Psoas muscle (tissue), 8 donors: ENCODE results near the gene VWA7. TPM values are rescaled to one million over a fixed set of nuclear protein-coding genes. Genes with fewer than 3 reads are reported as not detected.

Experiments used
- ATAC-seq, 4 donors: fragments of 200-7000 bp; cut with Tn5 transposase; one replicate each; pipeline ENCODE4 v1.9.1; 2020; ENCODE audit warnings: moderate library complexity in 3 of 4, mild to moderate bottlenecking in 2 of 4
- DNase-seq, 2 donors: peaks; one replicate each; pipeline ENCODE4 v3.0.0-alpha.2; 2020
- H3K27ac ChIP-seq: fragments of 200-600 bp; one replicate; pipeline ENCODE4 v1.8.0; 2022
- H3K27me3 ChIP-seq, 3 donors: fragments of 200-600 bp in 1 of 3; one replicate each; pipeline versions ENCODE4 v1.6.1 to v1.8.0; 2013 to 2022; ENCODE audit warnings: low read length in 2 of 3, mild to moderate bottlenecking in 2 of 3, moderate library complexity in 1 of 3; ENCODE audit not compliant: insufficient read depth in 3 of 3
- H3K36me3 ChIP-seq, 2 donors: fragments of 200-600 bp in 1 of 2; one replicate each; pipeline versions ENCODE4 v1.6.1 to v1.8.0; 2013 to 2022; ENCODE audit warnings: low read depth in 1 of 2, mild to moderate bottlenecking in 1 of 2, moderate library complexity in 1 of 2; ENCODE audit not compliant: insufficient read depth in 1 of 2
- H3K4me1 ChIP-seq: fragments of 200-600 bp; one replicate; pipeline ENCODE4 v1.8.0; 2022
- H3K4me3 ChIP-seq: fragments of 200-600 bp; one replicate; pipeline ENCODE4 v1.8.0; 2022; ENCODE audit warnings: mild to moderate bottlenecking
- H3K9me3 ChIP-seq: fragments of 200-600 bp; one replicate; pipeline ENCODE4 v1.8.0; 2022
- WGBS, 3 donors: extraction: QIAGEN DNeasy Blood & Tissue Kit; methylation state at CpG; one replicate each; pipeline versions ENCODE4 v1.1.6 to v1.1.7; 2013; 5-methylcytosine and 5-hydroxymethylcytosine counted together
- intact Hi-C, 2 donors: fragments of 100-400 bp; cut with DNase I; formaldehyde crosslinking; loops; one replicate each; pipeline versions ENCODE4 v1.11.0 to v1.14.2; 2022
- polyA plus RNA-seq, 3 donors: library from polyadenylated mRNA; stranded (reverse); fragments of 200-250 nt; gene quantifications; one replicate each; pipeline ENCODE4 v1.2.3, GENCODE V29; 2013
- total RNA-seq, 4 donors: library from RNA; stranded (reverse); fragmentation: NEBNext Ultra II Directional in 2 of 4; extraction: Animal tissue kit (Norgen Biotek cat#: 25700) in 2 of 4; gene quantifications; one replicate each; pipeline versions ENCODE4 v1.2.1 to v1.2.4, GENCODE V29; 2021 to 2023
- TF ChIP-seq, protein P1 (sequence below): fragments of 200-600 bp; IDR thresholded peaks from one replicate; pipeline ENCODE4 v1.8.0; 2022; ENCODE audit warnings: antibody characterized with exemption
- donor health status: healthy with polysubstance abuse.
- donor health status: DM: no; HTN: no; CAD: no; lungs with moderate emphysema.
- donor health status: Bipolar disorder and iron deficiency.
- donor health status: healthy.
- donor health status: DM: yes; HTN: yes; CAD: no.
- donor health status: DM: no; HTN: no; CAD: no.
- donor health status: DM: no; HTN: no; CAD: no.
- donor health status: DM: yes; HTN: yes; CAD: no.

VWA7 gene
- total and polyA plus RNA-seq, 7 donors = 0.76 to 8.0 (median 5.2) TPM

DNA sequence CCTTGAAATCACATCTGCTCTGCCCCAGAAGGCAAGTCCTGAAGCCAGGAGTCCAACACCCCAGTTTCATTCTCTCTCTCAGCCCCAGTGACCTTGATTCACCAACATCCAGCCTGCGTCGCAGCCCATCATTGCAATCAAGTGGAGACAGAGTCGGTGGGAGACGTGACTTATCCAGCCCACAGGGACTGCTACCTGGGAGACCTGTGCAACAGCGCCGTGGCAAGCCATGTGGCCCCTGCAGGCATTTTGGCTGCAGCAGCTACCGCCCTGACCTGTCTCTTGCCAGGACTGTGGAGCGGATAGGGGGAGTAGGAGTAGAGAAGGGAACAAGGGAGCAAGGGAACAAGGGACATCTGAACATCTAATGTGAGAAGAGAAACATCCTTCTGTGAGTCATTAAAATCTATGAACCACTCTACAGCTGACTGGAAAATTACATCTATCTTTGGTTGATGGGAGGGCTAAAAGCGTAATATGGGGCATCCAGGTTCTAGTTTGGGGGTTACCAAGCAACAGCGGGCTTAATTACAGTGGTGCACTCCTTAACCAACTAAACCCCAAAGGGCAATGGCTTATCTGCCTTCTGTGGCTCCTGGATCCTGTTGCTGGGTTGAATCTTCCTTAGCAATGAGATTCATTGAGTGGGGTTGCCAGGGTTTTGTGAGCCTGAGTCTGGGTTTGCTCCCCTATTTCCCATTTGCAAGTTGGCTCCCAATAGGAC, 59.5 kb downstream of the VWA7 start:
- Histone ChIP-seq H3K27ac (no peak overlapping the region), H3K27me3 (no peaks in the 10 kb centered on the region), H3K36me3 (no peaks in the 10 kb centered on the region), H3K4me1 (no peaks in the 10 kb centered on the region), H3K4me3 (no peak overlapping the region), H3K9me3 (no peaks in the 10 kb centered on the region)
- DNase-seq (no peak), ATAC-seq (no peak)
- TF ChIP-seq, protein P1, sequence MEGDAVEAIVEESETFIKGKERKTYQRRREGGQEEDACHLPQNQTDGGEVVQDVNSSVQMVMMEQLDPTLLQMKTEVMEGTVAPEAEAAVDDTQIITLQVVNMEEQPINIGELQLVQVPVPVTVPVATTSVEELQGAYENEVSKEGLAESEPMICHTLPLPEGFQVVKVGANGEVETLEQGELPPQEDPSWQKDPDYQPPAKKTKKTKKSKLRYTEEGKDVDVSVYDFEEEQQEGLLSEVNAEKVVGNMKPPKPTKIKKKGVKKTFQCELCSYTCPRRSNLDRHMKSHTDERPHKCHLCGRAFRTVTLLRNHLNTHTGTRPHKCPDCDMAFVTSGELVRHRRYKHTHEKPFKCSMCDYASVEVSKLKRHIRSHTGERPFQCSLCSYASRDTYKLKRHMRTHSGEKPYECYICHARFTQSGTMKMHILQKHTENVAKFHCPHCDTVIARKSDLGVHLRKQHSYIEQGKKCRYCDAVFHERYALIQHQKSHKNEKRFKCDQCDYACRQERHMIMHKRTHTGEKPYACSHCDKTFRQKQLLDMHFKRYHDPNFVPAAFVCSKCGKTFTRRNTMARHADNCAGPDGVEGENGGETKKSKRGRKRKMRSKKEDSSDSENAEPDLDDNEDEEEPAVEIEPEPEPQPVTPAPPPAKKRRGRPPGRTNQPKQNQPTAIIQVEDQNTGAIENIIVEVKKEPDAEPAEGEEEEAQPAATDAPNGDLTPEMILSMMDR = no peak
- 73 to 83% (median 74%) methylated on average over 10 of the region's 10 CpGs for WGBS, 3 donors
- intact Hi-C loops = no loop called here

Other genes starting within 250 kb of the VWA7 start
Only the 30 nearest of the 43 such genes appear.
- gene AIF1, start 162.1 kb downstream of the VWA7 start, total RNA-seq = 1 to 10 TPM; 2.6 to 9.5 (median 4.6) TPM
- gene AIF1, start 162.1 kb downstream of the VWA7 start, polyA plus RNA-seq = 10 to 100 TPM in 1 of 3 donors, 1 to 10 TPM in 2; 4.9 to 11.3 (median 5.7) TPM
- 100 to 1,000 TPM in 1 of 4 donors, 10 to 100 TPM in 3; 80.1 to 116 (median 81.7) TPM for gene PRRC2A, start 156.6 kb downstream of the VWA7 start, total RNA-seq
- gene PRRC2A, start 156.6 kb downstream of the VWA7 start, polyA plus RNA-seq = 100 to 1,000 TPM in 1 of 3 donors, 10 to 100 TPM in 2; 60.2 to 119 (median 65.3) TPM
- gene BAG6, start 124.7 kb downstream of the VWA7 start, total RNA-seq = 100 to 1,000 TPM; 317 to 370 (median 341) TPM
- gene BAG6, start 124.7 kb downstream of the VWA7 start, polyA plus RNA-seq = 100 to 1,000 TPM; 294 to 419 (median 302) TPM
- gene APOM, start 121.4 kb downstream of the VWA7 start, total RNA-seq = 1 to 10 TPM; 1.9 to 3.0 (median 2.3) TPM
- gene APOM, start 121.4 kb downstream of the VWA7 start, polyA plus RNA-seq = 1 to 10 TPM; 1.8 to 3.5 (median 2.0) TPM
- 10 to 100 TPM; 13.5 to 21.2 (median 16.1) TPM for gene C6orf47, start 116.5 kb downstream of the VWA7 start, total RNA-seq
- 10 to 100 TPM; 19.4 to 36.0 (median 22.9) TPM for gene C6orf47, start 116.5 kb downstream of the VWA7 start, polyA plus RNA-seq
- gene GPANK1, start 112.3 kb downstream of the VWA7 start, total RNA-seq = 10 to 100 TPM; 13.6 to 22.6 (median 15.3) TPM
- gene GPANK1, start 112.3 kb downstream of the VWA7 start, polyA plus RNA-seq = 10 to 100 TPM; 23.5 to 49.7 (median 24.2) TPM
- 100 to 1,000 TPM; 102 to 129 (median 103) TPM for gene CSNK2B, start 111.2 kb downstream of the VWA7 start, total RNA-seq
- gene CSNK2B, start 111.2 kb downstream of the VWA7 start, polyA plus RNA-seq = 100 to 1,000 TPM; 151 to 208 (median 160) TPM
- gene LY6G5B, start 107.4 kb downstream of the VWA7 start, total RNA-seq = 1 to 10 TPM; 1.7 to 8.4 (median 3.0) TPM
- 1 to 10 TPM; 2.5 to 2.9 (median 2.9) TPM for gene LY6G5B, start 107.4 kb downstream of the VWA7 start, polyA plus RNA-seq
- gene LY6G5C, start 96.3 kb downstream of the VWA7 start, total RNA-seq = 1 to 10 TPM in 3 of 4 donors, under 1 TPM in 1; 0.75 to 3.2 (median 2.3) TPM
- 1 to 10 TPM; 1.4 to 2.3 (median 1.9) TPM for gene LY6G5C, start 96.3 kb downstream of the VWA7 start, polyA plus RNA-seq
- 10 to 100 TPM; 26.6 to 36.5 (median 30.5) TPM for gene ABHD16A, start 74.0 kb downstream of the VWA7 start, total RNA-seq
- 10 to 100 TPM; 34.4 to 56.6 (median 50.0) TPM for gene ABHD16A, start 74.0 kb downstream of the VWA7 start, polyA plus RNA-seq
- not detected for gene LY6G6F, start 70.5 kb downstream of the VWA7 start, total RNA-seq
- under 1 TPM in 1 of 3 donors, not detected in 2; 0.05 TPM for gene LY6G6F, start 70.5 kb downstream of the VWA7 start, polyA plus RNA-seq
- not detected for gene LY6G6D, start 62.0 kb downstream of the VWA7 start, total RNA-seq
- gene LY6G6D, start 62.0 kb downstream of the VWA7 start, polyA plus RNA-seq = not detected
- gene LY6G6C, start 55.6 kb downstream of the VWA7 start, total RNA-seq = not detected
- not detected for gene LY6G6C, start 55.6 kb downstream of the VWA7 start, polyA plus RNA-seq
- under 1 TPM; 0.10 to 0.37 (median 0.22) TPM for gene MPIG6B, start 54.0 kb downstream of the VWA7 start, total RNA-seq
- under 1 TPM in 1 of 3 donors, not detected in 2; 0.04 TPM for gene MPIG6B, start 54.0 kb downstream of the VWA7 start, polyA plus RNA-seq
- 10 to 100 TPM in 2 of 4 donors, 1 to 10 TPM in 2; 8.4 to 16.2 (median 10.2) TPM for gene DDAH2, start 48.0 kb downstream of the VWA7 start, total RNA-seq
- gene DDAH2, start 48.0 kb downstream of the VWA7 start, polyA plus RNA-seq = 10 to 100 TPM in 2 of 3 donors, 1 to 10 TPM in 1; 6.3 to 13.8 (median 11.3) TPM
- gene CLIC1, start 40.8 kb downstream of the VWA7 start, total RNA-seq = 10 to 100 TPM; 29.1 to 51.2 (median 41.9) TPM
- gene CLIC1, start 40.8 kb downstream of the VWA7 start, polyA plus RNA-seq = 10 to 100 TPM; 20.6 to 85.9 (median 35.1) TPM
- gene MSH5, start 37.3 kb downstream of the VWA7 start, total RNA-seq = 1 to 10 TPM; 1.7 to 3.0 (median 1.8) TPM
- gene MSH5, start 37.3 kb downstream of the VWA7 start, polyA plus RNA-seq = 1 to 10 TPM; 1.4 to 2.7 (median 1.7) TPM
- gene SAPCD1, start 14.7 kb downstream of the VWA7 start, total RNA-seq = under 1 TPM in 1 of 4 donors, not detected in 3; 0.59 TPM
- gene SAPCD1, start 14.7 kb downstream of the VWA7 start, polyA plus RNA-seq = under 1 TPM; 0.13 to 0.78 (median 0.23) TPM
- 100 to 1,000 TPM in 1 of 4 donors, 10 to 100 TPM in 3; 53.2 to 108 (median 76.1) TPM for gene VARS1, start 18.4 kb upstream of the VWA7 start, total RNA-seq
- 10 to 100 TPM; 43.9 to 70.4 (median 57.4) TPM for gene VARS1, start 18.4 kb upstream of the VWA7 start, polyA plus RNA-seq
- 10 to 100 TPM; 19.5 to 42.9 (median 28.7) TPM for gene LSM2, start 29.6 kb upstream of the VWA7 start, total RNA-seq
- gene LSM2, start 29.6 kb upstream of the VWA7 start, polyA plus RNA-seq = 10 to 100 TPM; 35.3 to 92.1 (median 44.2) TPM
- gene HSPA1L, start 38.0 kb upstream of the VWA7 start, total RNA-seq = 1 to 10 TPM; 2.5 to 6.2 (median 4.4) TPM
- 10 to 100 TPM in 1 of 3 donors, 1 to 10 TPM in 1, under 1 TPM in 1; 0.86 to 23.1 (median 3.3) TPM for gene HSPA1L, start 38.0 kb upstream of the VWA7 start, polyA plus RNA-seq
- 100 to 1,000 TPM; 241 to 940 (median 407) TPM for gene HSPA1A, start 38.2 kb upstream of the VWA7 start, total RNA-seq
- gene HSPA1A, start 38.2 kb upstream of the VWA7 start, polyA plus RNA-seq = 100 to 1,000 TPM in 2 of 3 donors, 10 to 100 TPM in 1; 37.1 to 319 (median 203) TPM
- gene HSPA1B, start 50.4 kb upstream of the VWA7 start, total RNA-seq = 100 to 1,000 TPM; 199 to 721 (median 347) TPM
- gene HSPA1B, start 50.4 kb upstream of the VWA7 start, polyA plus RNA-seq = 100 to 1,000 TPM in 2 of 3 donors, 10 to 100 TPM in 1; 19.4 to 148 (median 104) TPM
- gene NEU1, start 85.5 kb upstream of the VWA7 start, total RNA-seq = 10 to 100 TPM; 14.2 to 20.6 (median 18.6) TPM
- gene NEU1, start 85.5 kb upstream of the VWA7 start, polyA plus RNA-seq = 10 to 100 TPM; 25.2 to 39.8 (median 29.4) TPM
- under 1 TPM in 2 of 4 donors, not detected in 2; 0.23 to 0.24 TPM for gene SLC44A4, start 101.7 kb upstream of the VWA7 start, total RNA-seq
- gene SLC44A4, start 101.7 kb upstream of the VWA7 start, polyA plus RNA-seq = under 1 TPM; 0.03 to 0.14 (median 0.08) TPM
- gene EHMT2, start 120.4 kb upstream of the VWA7 start, total RNA-seq = 10 to 100 TPM in 1 of 4 donors, 1 to 10 TPM in 3; 6.8 to 14.2 (median 7.7) TPM
- 10 to 100 TPM in 2 of 3 donors, 1 to 10 TPM in 1; 8.4 to 20.8 (median 13.4) TPM for gene EHMT2, start 120.4 kb upstream of the VWA7 start, polyA plus RNA-seq
- 1 to 10 TPM; 1.1 to 2.6 (median 1.8) TPM for gene ZBTB12, start 124.8 kb upstream of the VWA7 start, total RNA-seq
- 1 to 10 TPM; 2.2 to 4.6 (median 2.9) TPM for gene ZBTB12, start 124.8 kb upstream of the VWA7 start, polyA plus RNA-seq
- gene C2, start 150.4 kb upstream of the VWA7 start, total RNA-seq = 1 to 10 TPM; 1.5 to 5.5 (median 3.5) TPM
- gene C2, start 150.4 kb upstream of the VWA7 start, polyA plus RNA-seq = 1 to 10 TPM in 1 of 3 donors, under 1 TPM in 2; 0.77 to 1.2 (median 0.99) TPM
- 1 to 10 TPM; 2.5 to 5.8 (median 3.4) TPM for gene CFB, start 168.8 kb upstream of the VWA7 start, total RNA-seq
- gene CFB, start 168.8 kb upstream of the VWA7 start, polyA plus RNA-seq = 1 to 10 TPM; 1.6 to 2.3 (median 1.8) TPM
- 10 to 100 TPM; 47.2 to 52.3 (median 48.7) TPM for gene NELFE, start 181.6 kb upstream of the VWA7 start, total RNA-seq
- 10 to 100 TPM; 44.3 to 86.9 (median 85.4) TPM for gene NELFE, start 181.6 kb upstream of the VWA7 start, polyA plus RNA-seq